ENCODE results near the gene VPS37C.
"Not testable (repeated sequence)": the region's sequence is repeated elsewhere in the genome, so short reads cannot be mapped to it uniquely, and the experiment has no call there.

GRCh38 chr11:61203873-61204272 lies 42.6 kb upstream of the VPS37C start:
- not testable (repeated sequence) for TF ChIP-seq CTCF (IDR thresholded peaks at IDR 0.05; ENCODE audit: low read depth, low read length); EZH2phosphoT487 (IDR thresholded peaks at IDR 0.05; ENCODE audit: low read depth)

All from OCI-LY3 (cell line).